SK-N-MC (cell line): ENCODE data around the gene KLHL26.

Experiments
- EZH2 ChIP-seq: fragments of 200-600 bp; sonication (generic); IDR thresholded peaks from one replicate; pipeline ENCODE4 v1.6.1; 2017; ENCODE audit warnings: antibody characterized with exemption
- FOXP2 ChIP-seq: optimal IDR thresholded peaks from 2 replicates; pipeline ENCODE3; 2011; ENCODE audit warnings: mild to moderate bottlenecking, moderate library complexity; ENCODE audit not compliant: insufficient read depth; ENCODE audit errors: extremely low read length, control extremely low read depth
- POLR2AphosphoS5 ChIP-seq: IDR thresholded peaks from 2 replicates; pipeline ENCODE4 v1.6.1; 2012; ENCODE audit warnings: mild to moderate bottlenecking, low read depth, low read length, borderline replicate concordance

GRCh38 chr19:18718846-18719458 lies 82.1 kb downstream of the KLHL26 start:
- TF ChIP-seq POLR2AphosphoS5 (no peak), EZH2 (no peak), FOXP2 (no peak)
